ENCODE data around the gene TRIM63. TPM values are rescaled to one million over a fixed set of nuclear protein-coding genes. Genes with fewer than 3 reads are reported as not detected.

TRIM63 gene
- total and polyA plus RNA-seq, 2 of the 8 experiments (the other 6 are each of a cell fraction or from before 2014, with no cell fraction given): not detected

DNA sequence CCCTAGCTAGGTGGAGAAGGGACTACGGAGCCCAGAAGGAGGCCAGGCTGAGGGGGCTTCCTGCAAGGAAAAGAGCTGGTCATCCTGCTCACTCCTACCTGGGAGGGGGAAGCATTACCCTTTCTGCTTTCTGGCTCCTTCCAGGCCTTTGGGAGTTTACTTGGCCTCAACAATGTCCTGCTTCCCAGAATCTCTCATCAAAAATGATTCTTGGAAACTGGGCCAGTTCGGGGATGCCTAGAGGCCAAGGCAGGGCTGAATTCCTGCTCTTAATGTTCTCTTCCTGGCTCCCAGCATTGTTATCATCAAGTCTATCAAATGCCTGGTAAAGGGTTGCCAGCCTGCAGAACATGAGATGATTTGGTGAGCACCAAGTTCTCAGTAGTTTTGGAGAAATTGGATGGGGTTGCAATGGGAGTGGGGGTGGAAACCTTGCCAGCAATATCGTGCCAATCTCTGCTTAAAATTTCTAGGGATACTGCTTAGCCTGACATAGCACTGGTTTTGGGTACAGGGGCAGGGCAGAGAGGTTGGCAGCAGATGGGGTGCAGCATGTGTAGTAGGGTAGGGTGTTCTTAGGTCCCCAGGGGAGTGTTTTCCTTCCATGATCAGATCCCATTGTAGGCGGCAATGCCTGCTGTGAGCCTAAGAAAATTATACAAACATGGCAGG is 61.9 kb downstream of the TRIM63 start (continued):
- TF ChIP-seq, protein P1, sequence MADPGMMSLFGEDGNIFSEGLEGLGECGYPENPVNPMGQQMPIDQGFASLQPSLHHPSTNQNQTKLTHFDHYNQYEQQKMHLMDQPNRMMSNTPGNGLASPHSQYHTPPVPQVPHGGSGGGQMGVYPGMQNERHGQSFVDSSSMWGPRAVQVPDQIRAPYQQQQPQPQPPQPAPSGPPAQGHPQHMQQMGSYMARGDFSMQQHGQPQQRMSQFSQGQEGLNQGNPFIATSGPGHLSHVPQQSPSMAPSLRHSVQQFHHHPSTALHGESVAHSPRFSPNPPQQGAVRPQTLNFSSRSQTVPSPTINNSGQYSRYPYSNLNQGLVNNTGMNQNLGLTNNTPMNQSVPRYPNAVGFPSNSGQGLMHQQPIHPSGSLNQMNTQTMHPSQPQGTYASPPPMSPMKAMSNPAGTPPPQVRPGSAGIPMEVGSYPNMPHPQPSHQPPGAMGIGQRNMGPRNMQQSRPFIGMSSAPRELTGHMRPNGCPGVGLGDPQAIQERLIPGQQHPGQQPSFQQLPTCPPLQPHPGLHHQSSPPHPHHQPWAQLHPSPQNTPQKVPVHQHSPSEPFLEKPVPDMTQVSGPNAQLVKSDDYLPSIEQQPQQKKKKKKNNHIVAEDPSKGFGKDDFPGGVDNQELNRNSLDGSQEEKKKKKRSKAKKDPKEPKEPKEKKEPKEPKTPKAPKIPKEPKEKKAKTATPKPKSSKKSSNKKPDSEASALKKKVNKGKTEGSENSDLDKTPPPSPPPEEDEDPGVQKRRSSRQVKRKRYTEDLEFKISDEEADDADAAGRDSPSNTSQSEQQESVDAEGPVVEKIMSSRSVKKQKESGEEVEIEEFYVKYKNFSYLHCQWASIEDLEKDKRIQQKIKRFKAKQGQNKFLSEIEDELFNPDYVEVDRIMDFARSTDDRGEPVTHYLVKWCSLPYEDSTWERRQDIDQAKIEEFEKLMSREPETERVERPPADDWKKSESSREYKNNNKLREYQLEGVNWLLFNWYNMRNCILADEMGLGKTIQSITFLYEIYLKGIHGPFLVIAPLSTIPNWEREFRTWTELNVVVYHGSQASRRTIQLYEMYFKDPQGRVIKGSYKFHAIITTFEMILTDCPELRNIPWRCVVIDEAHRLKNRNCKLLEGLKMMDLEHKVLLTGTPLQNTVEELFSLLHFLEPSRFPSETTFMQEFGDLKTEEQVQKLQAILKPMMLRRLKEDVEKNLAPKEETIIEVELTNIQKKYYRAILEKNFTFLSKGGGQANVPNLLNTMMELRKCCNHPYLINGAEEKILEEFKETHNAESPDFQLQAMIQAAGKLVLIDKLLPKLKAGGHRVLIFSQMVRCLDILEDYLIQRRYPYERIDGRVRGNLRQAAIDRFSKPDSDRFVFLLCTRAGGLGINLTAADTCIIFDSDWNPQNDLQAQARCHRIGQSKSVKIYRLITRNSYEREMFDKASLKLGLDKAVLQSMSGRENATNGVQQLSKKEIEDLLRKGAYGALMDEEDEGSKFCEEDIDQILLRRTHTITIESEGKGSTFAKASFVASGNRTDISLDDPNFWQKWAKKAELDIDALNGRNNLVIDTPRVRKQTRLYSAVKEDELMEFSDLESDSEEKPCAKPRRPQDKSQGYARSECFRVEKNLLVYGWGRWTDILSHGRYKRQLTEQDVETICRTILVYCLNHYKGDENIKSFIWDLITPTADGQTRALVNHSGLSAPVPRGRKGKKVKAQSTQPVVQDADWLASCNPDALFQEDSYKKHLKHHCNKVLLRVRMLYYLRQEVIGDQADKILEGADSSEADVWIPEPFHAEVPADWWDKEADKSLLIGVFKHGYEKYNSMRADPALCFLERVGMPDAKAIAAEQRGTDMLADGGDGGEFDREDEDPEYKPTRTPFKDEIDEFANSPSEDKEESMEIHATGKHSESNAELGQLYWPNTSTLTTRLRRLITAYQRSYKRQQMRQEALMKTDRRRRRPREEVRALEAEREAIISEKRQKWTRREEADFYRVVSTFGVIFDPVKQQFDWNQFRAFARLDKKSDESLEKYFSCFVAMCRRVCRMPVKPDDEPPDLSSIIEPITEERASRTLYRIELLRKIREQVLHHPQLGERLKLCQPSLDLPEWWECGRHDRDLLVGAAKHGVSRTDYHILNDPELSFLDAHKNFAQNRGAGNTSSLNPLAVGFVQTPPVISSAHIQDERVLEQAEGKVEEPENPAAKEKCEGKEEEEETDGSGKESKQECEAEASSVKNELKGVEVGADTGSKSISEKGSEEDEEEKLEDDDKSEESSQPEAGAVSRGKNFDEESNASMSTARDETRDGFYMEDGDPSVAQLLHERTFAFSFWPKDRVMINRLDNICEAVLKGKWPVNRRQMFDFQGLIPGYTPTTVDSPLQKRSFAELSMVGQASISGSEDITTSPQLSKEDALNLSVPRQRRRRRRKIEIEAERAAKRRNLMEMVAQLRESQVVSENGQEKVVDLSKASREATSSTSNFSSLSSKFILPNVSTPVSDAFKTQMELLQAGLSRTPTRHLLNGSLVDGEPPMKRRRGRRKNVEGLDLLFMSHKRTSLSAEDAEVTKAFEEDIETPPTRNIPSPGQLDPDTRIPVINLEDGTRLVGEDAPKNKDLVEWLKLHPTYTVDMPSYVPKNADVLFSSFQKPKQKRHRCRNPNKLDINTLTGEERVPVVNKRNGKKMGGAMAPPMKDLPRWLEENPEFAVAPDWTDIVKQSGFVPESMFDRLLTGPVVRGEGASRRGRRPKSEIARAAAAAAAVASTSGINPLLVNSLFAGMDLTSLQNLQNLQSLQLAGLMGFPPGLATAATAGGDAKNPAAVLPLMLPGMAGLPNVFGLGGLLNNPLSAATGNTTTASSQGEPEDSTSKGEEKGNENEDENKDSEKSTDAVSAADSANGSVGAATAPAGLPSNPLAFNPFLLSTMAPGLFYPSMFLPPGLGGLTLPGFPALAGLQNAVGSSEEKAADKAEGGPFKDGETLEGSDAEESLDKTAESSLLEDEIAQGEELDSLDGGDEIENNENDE (IDR thresholded peaks at IDR 0.05; ENCODE audit: insufficient replicate concordance, low read length): no peak
- no peak for TF ChIP-seq SRF (IDR thresholded peaks at IDR 0.05; ENCODE audit: low read depth, low read length)
- TF ChIP-seq TEAD4 (IDR thresholded peaks at IDR 0.05; ENCODE audit: low read depth, low read length): no peak
- TF ChIP-seq, protein P2, sequence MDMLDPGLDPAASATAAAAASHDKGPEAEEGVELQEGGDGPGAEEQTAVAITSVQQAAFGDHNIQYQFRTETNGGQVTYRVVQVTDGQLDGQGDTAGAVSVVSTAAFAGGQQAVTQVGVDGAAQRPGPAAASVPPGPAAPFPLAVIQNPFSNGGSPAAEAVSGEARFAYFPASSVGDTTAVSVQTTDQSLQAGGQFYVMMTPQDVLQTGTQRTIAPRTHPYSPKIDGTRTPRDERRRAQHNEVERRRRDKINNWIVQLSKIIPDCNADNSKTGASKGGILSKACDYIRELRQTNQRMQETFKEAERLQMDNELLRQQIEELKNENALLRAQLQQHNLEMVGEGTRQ (IDR thresholded peaks at IDR 0.05; ENCODE audit: low read length): no peak
- TF ChIP-seq POLR2AphosphoS5 (IDR thresholded peaks at IDR 0.05; ENCODE audit: low read depth, low read length): no peak

All from H1 (cell line).